Measurements from ENCODE around the gene SUSD3. TPM values are rescaled to one million over a fixed set of nuclear protein-coding genes. Genes with fewer than 3 reads are reported as not detected.
"Not testable (repeated sequence)": the region's sequence is repeated elsewhere in the genome, so short reads cannot be mapped to it uniquely, and the experiment has no call there.

Gene SUSD3
- total RNA-seq, 1 experiment from 2014 or later: 2.2 TPM

DNA sequence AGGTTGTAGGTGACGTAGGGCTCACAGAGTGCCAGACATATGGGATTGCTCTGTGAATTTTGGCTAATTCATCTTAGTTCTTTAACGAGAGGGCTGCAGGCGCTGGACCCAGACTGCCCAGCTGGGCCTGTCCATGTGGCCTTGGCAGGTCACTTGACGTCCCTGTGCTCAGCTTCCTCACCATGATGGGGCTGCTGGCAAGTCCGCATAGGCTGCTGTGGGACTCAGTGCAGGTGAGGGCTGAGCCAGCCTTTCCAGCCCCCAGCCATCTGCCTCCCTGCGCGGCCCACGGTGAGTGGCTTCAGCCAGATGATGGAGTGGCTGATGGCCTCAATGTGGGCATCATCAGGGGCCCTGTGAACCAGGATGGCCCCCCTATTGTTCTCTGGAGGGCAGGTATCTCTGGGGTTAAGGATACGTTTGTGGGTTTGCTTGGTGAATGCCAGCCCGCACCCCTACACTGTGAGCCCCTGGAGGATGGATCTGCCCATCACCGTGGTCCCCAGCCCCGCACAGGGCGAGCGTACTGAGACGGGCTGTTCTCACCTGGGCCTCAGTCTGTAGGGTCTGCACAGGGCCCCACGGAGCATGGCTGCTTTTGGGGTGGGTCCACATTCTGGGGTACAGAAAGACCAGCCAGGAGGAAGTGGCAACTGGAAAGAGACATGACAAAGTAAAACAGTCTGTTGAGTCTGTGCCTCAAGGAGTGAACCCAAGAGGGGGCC is 41.2 kb downstream of the SUSD3 start:
- CTCF ChIA-PET: no interaction called here
- BruUV-seq (replicated peaks): no TSS peak
- H3K36me3 Mint-ChIP-seq (ENCODE audit: insufficient read depth, unreplicated experiment): no peaks in the 10 kb centered on the region
- H3K4me1 ChIP-seq: peaks cover 7% of the 10 kb centered on the region; the same call in 1 of the 2 replicates
- no peaks in the 10 kb centered on the region for H3K9me3 ChIP-seq
- H3K27ac Mint-ChIP-seq (ENCODE audit: unreplicated experiment): no peak overlapping the region
- peaks cover 5% of the 10 kb centered on the region for H3K9me3 Mint-ChIP-seq (ENCODE audit: unreplicated experiment)
- no peak overlapping the region for H3K4me3 ChIP-seq (ENCODE audit: low read depth, low read length)
- POLR2A ChIA-PET: no interaction called here
- no peaks in the 10 kb centered on the region for H3K4me1 Mint-ChIP-seq (ENCODE audit: low read depth, unreplicated experiment)
- H3K4me3 Mint-ChIP-seq (ENCODE audit: unreplicated experiment): no peak overlapping the region
- TF ChIP-seq CTCF (IDR thresholded peaks at IDR 0.05; ENCODE audit: insufficient read depth in 1 of 2, low read depth in 1 of 2, low read length in 1 of 2, severe bottlenecking in 1 of 2, unreplicated experiment in 1 of 2): no peak
- H3K27me3 ChIP-seq (replicated peaks; ENCODE audit: control insufficient read depth, insufficient read depth, low read length): no peaks in the 10 kb centered on the region
- no peaks in the 10 kb centered on the region for H3K36me3 ChIP-seq (ENCODE audit: control insufficient read depth, insufficient read depth, low read length)
- intact Hi-C loops (cut with micrococcal nuclease; ENCODE audit: unreplicated experiment): loop anchor here (5.0 kb wide), 1 partner anchor 42 kb away; the partner anchor contains the start of gene SUSD3
- DNase-seq: peak in 1 of 2 experiments; percentile 7
- H3K27me3 Mint-ChIP-seq (ENCODE audit: insufficient read depth, unreplicated experiment): no peaks in the 10 kb centered on the region

GRCh38 chr9:93100276-93100636 is 41.8 kb downstream of the SUSD3 start:
- no peak for TF ChIP-seq CTCF (IDR thresholded peaks at IDR 0.05; ENCODE audit: insufficient read depth in 1 of 2, low read depth in 1 of 2, low read length in 1 of 2, severe bottlenecking in 1 of 2, unreplicated experiment in 1 of 2)
- DNase-seq: no peak
- Mint-ChIP-seq H3K27ac (ENCODE audit: unreplicated experiment) (no peak overlapping the region), H3K4me1 (ENCODE audit: low read depth, unreplicated experiment) (no peaks in the 10 kb centered on the region), H3K4me3 (ENCODE audit: unreplicated experiment) (no peak overlapping the region), H3K27me3 (ENCODE audit: insufficient read depth, unreplicated experiment) (no peaks in the 10 kb centered on the region), H3K9me3 (ENCODE audit: unreplicated experiment) (peaks cover 10% of the 10 kb centered on the region), H3K36me3 (ENCODE audit: insufficient read depth, unreplicated experiment) (no peaks in the 10 kb centered on the region)
- ChIA-PET POLR2A (no interaction called here), CTCF (no interaction called here)
- intact Hi-C loops (cut with micrococcal nuclease; ENCODE audit: unreplicated experiment): no loop called here
- H3K27me3 ChIP-seq (replicated peaks; ENCODE audit: control insufficient read depth, insufficient read depth, low read length): no peaks in the 10 kb centered on the region
- H3K9me3 ChIP-seq: no peaks in the 10 kb centered on the region
- peaks cover 7% of the 10 kb centered on the region; the same call in 1 of the 2 replicates for H3K4me1 ChIP-seq
- no TSS peak for BruUV-seq (replicated peaks)
- no peak overlapping the region for H3K4me3 ChIP-seq (ENCODE audit: low read depth, low read length)
- no peaks in the 10 kb centered on the region for H3K36me3 ChIP-seq (ENCODE audit: control insufficient read depth, insufficient read depth, low read length)

DNA sequence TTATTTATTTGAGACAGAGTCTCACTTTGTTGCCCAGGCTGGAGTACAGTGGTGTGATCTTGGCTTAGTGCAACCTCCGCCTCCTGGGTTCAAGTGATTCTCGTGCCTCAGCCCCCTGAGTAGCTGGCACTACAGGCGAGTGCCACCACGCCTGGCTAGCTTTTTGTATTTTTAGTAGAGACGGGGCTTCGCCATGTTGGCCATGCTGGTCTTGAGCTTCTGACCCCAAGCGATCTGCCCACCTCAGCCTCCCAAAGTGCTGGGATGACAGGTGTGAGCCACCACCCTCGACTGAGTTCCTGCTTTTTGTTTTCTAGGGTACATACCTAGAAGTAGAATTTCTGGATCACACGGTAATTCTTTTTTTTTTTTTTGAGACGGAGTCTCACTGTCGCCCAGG is 42.6 kb downstream of the SUSD3 start:
- H3K27me3 Mint-ChIP-seq (ENCODE audit: insufficient read depth, unreplicated experiment); DNase-seq; H3K4me1 Mint-ChIP-seq (ENCODE audit: low read depth, unreplicated experiment); H3K9me3 ChIP-seq; H3K27me3 ChIP-seq (replicated peaks; ENCODE audit: control insufficient read depth, insufficient read depth, low read length); H3K4me3 ChIP-seq (ENCODE audit: low read depth, low read length); intact Hi-C loops (cut with micrococcal nuclease; ENCODE audit: unreplicated experiment); H3K4me1 ChIP-seq; CTCF ChIA-PET; H3K4me3 Mint-ChIP-seq (ENCODE audit: unreplicated experiment); H3K36me3 ChIP-seq (ENCODE audit: control insufficient read depth, insufficient read depth, low read length); BruUV-seq (replicated peaks); H3K36me3 Mint-ChIP-seq (ENCODE audit: insufficient read depth, unreplicated experiment); POLR2A ChIA-PET; H3K27ac Mint-ChIP-seq (ENCODE audit: unreplicated experiment): not testable (repeated sequence)
- peaks cover 10% of the 10 kb centered on the region for H3K9me3 Mint-ChIP-seq (ENCODE audit: unreplicated experiment)
